ENCODE data around the gene WWOX.
A peak's percentile ranks its signal among the peaks of the same experiment; 100 is the strongest.

The WWOX gene

GRCh38 chr16:79212114-79212791 is 1112.8 kb downstream of the WWOX start:
- H4K8ac ChIP-seq (ENCODE audit: low read depth, low read length): no peak overlapping the region
- DNase-seq: no peak
- no peak overlapping the region for H4K91ac ChIP-seq (ENCODE audit: low read depth, low read length)
- H3K79me2 ChIP-seq (ENCODE audit: control insufficient read depth, insufficient read depth, low read length, poor library complexity): no peaks in the 10 kb centered on the region
- H3K4me3 ChIP-seq (ENCODE audit: low read depth, low read length): no peak overlapping the region
- no peak overlapping the region for H2AK5ac ChIP-seq (ENCODE audit: low read length)
- peaks cover 1% of the 10 kb centered on the region for H3K9me3 ChIP-seq (ENCODE audit: insufficient read depth, low read depth, low read length)
- no peak overlapping the region for H3K9ac ChIP-seq (ENCODE audit: low read length)
- no peak overlapping the region for H2BK12ac ChIP-seq (ENCODE audit: low read length)
- H4K12ac ChIP-seq (ENCODE audit: low read depth, low read length): no peak overlapping the region
- WGBS (ENCODE audit: extremely low coverage, insufficient coverage, insufficient read length): no CpG with 5 or more reads among the region's 10 CpGs
- no peaks in the 10 kb centered on the region for H3K4me1 ChIP-seq (ENCODE audit: control insufficient read depth in 1 of 2, insufficient read depth in 2 of 2, low read length in 2 of 2)
- H3K18ac ChIP-seq (ENCODE audit: low read length): no peak overlapping the region
- no peaks in the 10 kb centered on the region for H3K79me1 ChIP-seq (ENCODE audit: low read length)
- no peak overlapping the region for H3K23ac ChIP-seq (ENCODE audit: low read length)
- H3K4ac ChIP-seq (ENCODE audit: low read depth, low read length): no peak overlapping the region
- no peaks in the 10 kb centered on the region for H3K27me3 ChIP-seq (ENCODE audit: insufficient read depth, low read length)
- H3K4me2 ChIP-seq (ENCODE audit: low read length): no peak overlapping the region
- H2AFZ ChIP-seq (ENCODE audit: insufficient read depth, low read length, poor library complexity): no peak overlapping the region
- no peaks in the 10 kb centered on the region for H3K36me3 ChIP-seq (ENCODE audit: control insufficient read depth in 1 of 2, insufficient read depth in 2 of 2, low read length in 2 of 2)
- H3K27ac ChIP-seq (ENCODE audit: low read depth, low read length): no peak overlapping the region
- H3K14ac ChIP-seq (ENCODE audit: low read length): no peak overlapping the region
- no peak overlapping the region for H2BK5ac ChIP-seq (ENCODE audit: low read depth, low read length, poor library complexity)
- H2BK120ac ChIP-seq (ENCODE audit: insufficient read depth, low read length, poor library complexity): no peak overlapping the region

DNA sequence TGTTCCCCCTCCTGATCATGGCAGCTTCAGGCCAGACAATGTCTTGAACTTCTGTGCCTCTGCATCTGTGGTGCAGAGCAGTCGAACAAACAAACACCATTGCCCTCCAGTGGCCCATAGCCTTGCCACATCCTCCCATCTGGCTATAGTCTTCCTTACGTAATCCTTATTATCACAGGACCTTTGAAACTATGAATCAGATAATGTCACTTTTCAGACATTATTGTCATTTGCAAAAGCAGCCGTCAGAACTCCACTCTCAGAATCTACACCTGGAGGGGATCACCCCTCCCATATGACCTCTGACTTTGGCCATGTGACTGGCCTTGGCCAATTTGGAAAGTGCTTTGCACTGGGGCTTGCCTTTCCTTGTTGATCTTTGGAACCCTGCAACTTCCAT is 1113.8 kb downstream of the WWOX start:
- peak in 1 of 2 donors; percentile 49 for DNase-seq
- H3K9me3 ChIP-seq (ENCODE audit: insufficient read depth, low read depth, low read length): peaks cover 1% of the 10 kb centered on the region
- H3K14ac ChIP-seq (ENCODE audit: low read length): no peak overlapping the region
- H3K9ac ChIP-seq (ENCODE audit: low read length): no peak overlapping the region
- no peak overlapping the region for H4K12ac ChIP-seq (ENCODE audit: low read depth, low read length)
- no peaks in the 10 kb centered on the region for H3K27me3 ChIP-seq (ENCODE audit: insufficient read depth, low read length)
- WGBS (ENCODE audit: extremely low coverage, insufficient coverage, insufficient read length): no CpG with 5 or more reads among the region's 3 CpGs
- no peaks in the 10 kb centered on the region for H3K79me2 ChIP-seq (ENCODE audit: control insufficient read depth, insufficient read depth, low read length, poor library complexity)
- H3K4me1 ChIP-seq (ENCODE audit: control insufficient read depth in 1 of 2, insufficient read depth in 2 of 2, low read length in 2 of 2): no peaks in the 10 kb centered on the region
- no peak overlapping the region for H2BK120ac ChIP-seq (ENCODE audit: insufficient read depth, low read length, poor library complexity)
- H4K91ac ChIP-seq (ENCODE audit: low read depth, low read length): no peak overlapping the region
- no peak overlapping the region for H3K4ac ChIP-seq (ENCODE audit: low read depth, low read length)
- H4K8ac ChIP-seq (ENCODE audit: low read depth, low read length): no peak overlapping the region
- H2BK12ac ChIP-seq (ENCODE audit: low read length): no peak overlapping the region
- H3K4me2 ChIP-seq (ENCODE audit: low read length): no peak overlapping the region
- no peaks in the 10 kb centered on the region for H3K36me3 ChIP-seq (ENCODE audit: control insufficient read depth in 1 of 2, insufficient read depth in 2 of 2, low read length in 2 of 2)
- no peak overlapping the region for H3K27ac ChIP-seq (ENCODE audit: low read depth, low read length)
- H3K4me3 ChIP-seq (ENCODE audit: low read depth, low read length): no peak overlapping the region
- H3K79me1 ChIP-seq (ENCODE audit: low read length): no peaks in the 10 kb centered on the region
- H2AFZ ChIP-seq (ENCODE audit: insufficient read depth, low read length, poor library complexity): no peak overlapping the region
- H2AK5ac ChIP-seq (ENCODE audit: low read length): no peak overlapping the region
- H3K23ac ChIP-seq (ENCODE audit: low read length): no peak overlapping the region
- no peak overlapping the region for H2BK5ac ChIP-seq (ENCODE audit: low read depth, low read length, poor library complexity)
- no peak overlapping the region for H3K18ac ChIP-seq (ENCODE audit: low read length)

DNA sequence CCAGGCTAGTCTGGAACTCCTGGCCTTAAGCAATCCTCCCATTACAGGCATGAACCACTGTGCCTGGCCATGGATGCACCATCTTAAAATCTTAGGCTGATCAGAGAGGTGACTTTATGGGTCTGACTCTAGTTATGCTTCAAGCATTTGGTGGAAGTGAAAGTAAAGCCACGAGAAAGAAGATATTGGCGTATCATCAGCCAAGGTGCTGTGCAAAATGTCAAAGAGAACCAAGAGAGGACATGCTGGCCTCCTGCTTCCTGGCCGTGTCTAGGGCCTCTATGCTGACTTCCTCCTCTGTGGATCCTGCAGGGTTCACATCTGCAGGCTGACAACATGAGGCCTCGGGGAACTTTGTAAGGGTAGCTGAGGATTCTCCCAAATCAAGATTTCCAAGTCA is 1115.8 kb downstream of the WWOX start:
- H3K4me3 ChIP-seq (ENCODE audit: low read depth, low read length): no peak overlapping the region
- no peak overlapping the region for H3K9ac ChIP-seq (ENCODE audit: low read length)
- no CpG with 5 or more reads among the region's 4 CpGs for WGBS (ENCODE audit: extremely low coverage, insufficient coverage, insufficient read length)

DNA sequence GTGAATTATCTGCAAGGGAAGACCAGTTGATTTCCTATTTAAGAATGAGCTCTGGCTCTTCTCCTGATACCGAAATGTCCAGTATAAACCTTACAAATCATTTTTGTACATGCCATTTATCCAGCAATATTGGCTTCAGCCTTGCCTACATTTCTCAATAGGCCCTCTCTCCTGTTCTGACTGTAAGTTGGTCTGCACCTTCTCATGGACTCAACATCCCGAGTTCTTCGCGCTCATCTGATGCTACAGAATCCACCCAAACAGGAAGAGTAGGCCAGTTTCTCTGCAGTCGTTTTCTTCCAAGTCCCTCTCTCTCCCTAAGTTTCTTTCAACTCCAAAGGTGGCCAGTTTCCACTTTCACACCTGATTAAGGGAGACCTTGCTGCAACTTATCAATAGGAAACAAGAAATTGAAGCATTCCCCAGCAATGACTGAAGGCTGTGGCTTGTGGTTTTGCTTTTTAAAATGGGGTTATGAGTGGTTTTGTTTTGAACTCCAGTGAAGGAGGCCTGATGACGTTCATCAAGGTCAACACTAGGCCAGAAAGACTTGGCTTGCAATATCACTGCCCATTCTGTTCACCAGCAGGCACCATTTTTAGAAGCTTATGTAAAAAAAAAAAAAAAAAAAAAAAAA is 1118.0 kb downstream of the WWOX start:
- Histone ChIP-seq H3K4me3 (ENCODE audit: low read depth, low read length) (no peak overlapping the region), H3K9ac (ENCODE audit: low read length) (no peak overlapping the region), H3K79me2 (ENCODE audit: control insufficient read depth, insufficient read depth, low read length, poor library complexity) (no peaks in the 10 kb centered on the region), H2AK5ac (ENCODE audit: low read length) (no peak overlapping the region), H2BK12ac (ENCODE audit: low read length) (no peak overlapping the region), H3K27me3 (ENCODE audit: insufficient read depth, low read length) (no peaks in the 10 kb centered on the region), H2BK5ac (ENCODE audit: low read depth, low read length, poor library complexity) (no peak overlapping the region), H3K4me2 (ENCODE audit: low read length) (no peak overlapping the region), H4K12ac (ENCODE audit: low read depth, low read length) (no peak overlapping the region), H3K23ac (ENCODE audit: low read length) (no peak overlapping the region), H3K9me3 (ENCODE audit: insufficient read depth, low read depth, low read length) (peaks cover 1% of the 10 kb centered on the region), H3K4ac (ENCODE audit: low read depth, low read length) (no peak overlapping the region), H2AFZ (ENCODE audit: insufficient read depth, low read length, poor library complexity) (no peak overlapping the region), H4K8ac (ENCODE audit: low read depth, low read length) (no peak overlapping the region), H3K14ac (ENCODE audit: low read length) (no peak overlapping the region), H3K27ac (ENCODE audit: low read depth, low read length) (no peak overlapping the region), H3K36me3 (ENCODE audit: control insufficient read depth in 1 of 2, insufficient read depth in 2 of 2, low read length in 2 of 2) (no peaks in the 10 kb centered on the region), H3K18ac (ENCODE audit: low read length) (no peak overlapping the region), H3K4me1 (ENCODE audit: control insufficient read depth in 1 of 2, insufficient read depth in 2 of 2, low read length in 2 of 2) (peaks cover 2 to 4% of the 10 kb centered on the region in 2 experiments), H4K91ac (ENCODE audit: low read depth, low read length) (no peak overlapping the region), H3K79me1 (ENCODE audit: low read length) (no peaks in the 10 kb centered on the region), H2BK120ac (ENCODE audit: insufficient read depth, low read length, poor library complexity) (no peak overlapping the region)
- DNase-seq: no peak
- WGBS (ENCODE audit: extremely low coverage, insufficient coverage, insufficient read length): no CpG with 5 or more reads among the region's 6 CpGs

More for the DNA sequence above, 1115.8 kb downstream of the WWOX start:
- Histone ChIP-seq H3K4me2 (ENCODE audit: low read length) (no peak overlapping the region), H2BK5ac (ENCODE audit: low read depth, low read length, poor library complexity) (no peak overlapping the region), H3K79me2 (ENCODE audit: control insufficient read depth, insufficient read depth, low read length, poor library complexity) (no peaks in the 10 kb centered on the region), H4K8ac (ENCODE audit: low read depth, low read length) (no peak overlapping the region), H2BK12ac (ENCODE audit: low read length) (no peak overlapping the region), H3K4me1 (ENCODE audit: control insufficient read depth in 1 of 2, insufficient read depth in 2 of 2, low read length in 2 of 2) (no peaks in the 10 kb centered on the region), H4K91ac (ENCODE audit: low read depth, low read length) (no peak overlapping the region), H3K23ac (ENCODE audit: low read length) (no peak overlapping the region), H3K36me3 (ENCODE audit: control insufficient read depth in 1 of 2, insufficient read depth in 2 of 2, low read length in 2 of 2) (no peaks in the 10 kb centered on the region), H3K4ac (ENCODE audit: low read depth, low read length) (no peak overlapping the region), H3K14ac (ENCODE audit: low read length) (no peak overlapping the region), H4K12ac (ENCODE audit: low read depth, low read length) (no peak overlapping the region), H3K27ac (ENCODE audit: low read depth, low read length) (no peak overlapping the region), H3K79me1 (ENCODE audit: low read length) (no peaks in the 10 kb centered on the region), H2AFZ (ENCODE audit: insufficient read depth, low read length, poor library complexity) (no peak overlapping the region), H2BK120ac (ENCODE audit: insufficient read depth, low read length, poor library complexity) (no peak overlapping the region), H3K27me3 (ENCODE audit: insufficient read depth, low read length) (no peaks in the 10 kb centered on the region), H3K9me3 (ENCODE audit: insufficient read depth, low read depth, low read length) (peaks cover 1% of the 10 kb centered on the region), H3K18ac (ENCODE audit: low read length) (no peak overlapping the region), H2AK5ac (ENCODE audit: low read length) (no peak overlapping the region)
- DNase-seq: no peak
